Liver (tissue), 9 donors: ENCODE results near the gene TSTD1. TPM values are rescaled to one million over a fixed set of nuclear protein-coding genes. Genes with fewer than 3 reads are reported as not detected.

Experiments used
- DNase-seq: peaks from one replicate; pipeline ENCODE4 v3.0.0-alpha.2; 2017; ENCODE audit warnings: low spot score
- H3K27ac ChIP-seq, 2 donors: one replicate each; pipeline ENCODE4 v1.7.0; 2013; ENCODE audit warnings: inconsistent platforms in 2 of 2, low read length in 2 of 2, control low read depth in 1 of 2, low read depth in 1 of 2, mild to moderate bottlenecking in 1 of 2
- H3K27me3 ChIP-seq, 4 donors: one replicate each; pipeline versions ENCODE4 v1.6.1 to v1.7.0; 2013; ENCODE audit warnings: low read length in 3 of 4, inconsistent platforms in 1 of 4, mild to moderate bottlenecking in 1 of 4, moderate library complexity in 1 of 4; ENCODE audit not compliant: control insufficient read depth in 4 of 4, insufficient read depth in 4 of 4
- H3K36me3 ChIP-seq, 4 donors: one replicate each; pipeline versions ENCODE4 v1.6.1 to v1.7.0; 2013; ENCODE audit warnings: low read length in 3 of 4, mild to moderate bottlenecking in 3 of 4, low read depth in 1 of 4, moderate library complexity in 1 of 4; ENCODE audit not compliant: control insufficient read depth in 4 of 4, insufficient read depth in 3 of 4
- H3K4me1 ChIP-seq, 4 donors: one replicate each; pipeline versions ENCODE4 v1.6.1 to v1.7.0; 2013; ENCODE audit warnings: low read length in 3 of 4, mild to moderate bottlenecking in 3 of 4, moderate library complexity in 1 of 4; ENCODE audit not compliant: control insufficient read depth in 4 of 4, insufficient read depth in 4 of 4
- H3K4me3 ChIP-seq, 3 donors: one replicate each; pipeline versions ENCODE4 v1.6.1 to v1.7.0; 2013; ENCODE audit warnings: low read length in 3 of 3, control low read depth in 1 of 3, low read depth in 1 of 3, mild to moderate bottlenecking in 1 of 3
- H3K9ac ChIP-seq, 2 donors: one replicate each; pipeline ENCODE4 v1.7.0; 2013; ENCODE audit warnings: low read length in 2 of 2, mild to moderate bottlenecking in 2 of 2, moderate library complexity in 2 of 2, control low read depth in 1 of 2, low read depth in 1 of 2
- H3K9me3 ChIP-seq, 4 donors: one replicate each; pipeline versions ENCODE4 v1.6.1 to v1.7.0; 2013; ENCODE audit warnings: low read length in 3 of 4; ENCODE audit not compliant: control insufficient read depth in 4 of 4
- EGR1 ChIP-seq, 2 donors: IDR thresholded peaks; 2 replicates each; pipeline ENCODE4 v1.6.1; 2016 to 2018; ENCODE audit warnings: antibody characterized with exemption in 2 of 2, low read depth in 2 of 2
- FOXA1 ChIP-seq: IDR thresholded peaks from 2 replicates; pipeline ENCODE4 v1.6.1; 2016; ENCODE audit warnings: antibody characterized with exemption
- FOXA2 ChIP-seq: IDR thresholded peaks from 2 replicates; pipeline ENCODE4 v1.6.1; 2016; ENCODE audit warnings: antibody characterized with exemption
- GABPA ChIP-seq, 2 donors: IDR thresholded peaks in 1 of 2; conservative IDR thresholded peaks in 1 of 2; 2 replicates each; pipeline ENCODE4 v1.6.1; 2016; ENCODE audit warnings: antibody characterized with exemption in 2 of 2, mild to moderate bottlenecking in 1 of 2, moderate library complexity in 1 of 2
- HNF4A ChIP-seq, 2 donors: conservative IDR thresholded peaks; 2 replicates each; pipeline ENCODE4 v1.6.1; 2016; ENCODE audit warnings: antibody characterized with exemption in 2 of 2, mild to moderate bottlenecking in 2 of 2
- HNF4G ChIP-seq: IDR thresholded peaks from 2 replicates; pipeline ENCODE4 v1.6.1; 2016; ENCODE audit warnings: antibody characterized with exemption
- JUND ChIP-seq, 2 donors: IDR thresholded peaks; 2 replicates each; pipeline ENCODE4 v1.6.1; 2016; ENCODE audit warnings: antibody characterized with exemption in 2 of 2
- NR2F2 ChIP-seq: IDR thresholded peaks from 2 replicates; pipeline ENCODE4 v1.6.1; 2016; ENCODE audit warnings: antibody characterized with exemption
- RAD21 ChIP-seq, 2 donors: IDR thresholded peaks; 2 replicates each; pipeline ENCODE4 v1.6.1; 2016; ENCODE audit warnings: antibody characterized with exemption in 2 of 2, mild to moderate bottlenecking in 2 of 2
- RXRA ChIP-seq, 2 donors: IDR thresholded peaks; 2 replicates each; pipeline ENCODE4 v1.6.1; 2017 to 2018; ENCODE audit warnings: antibody characterized with exemption in 2 of 2, mild to moderate bottlenecking in 1 of 2
- SP1 ChIP-seq: IDR thresholded peaks from 2 replicates; pipeline ENCODE4 v1.6.1; 2018; ENCODE audit warnings: antibody characterized with exemption, mild to moderate bottlenecking
- TAF1 ChIP-seq: conservative IDR thresholded peaks from 2 replicates; pipeline ENCODE4 v1.6.1; 2016; ENCODE audit warnings: antibody characterized with exemption, mild to moderate bottlenecking
- YY1 ChIP-seq: IDR thresholded peaks from 2 replicates; pipeline ENCODE4 v1.6.1; 2016; ENCODE audit warnings: antibody characterized with exemption, mild to moderate bottlenecking
- WGBS: extraction: QIAGEN DNeasy Blood & Tissue Kit; methylation state at CpG from one replicate; pipeline ENCODE4 v1.1.7; 2013; 5-methylcytosine and 5-hydroxymethylcytosine counted together
- polyA plus RNA-seq, 2 donors: library from polyadenylated mRNA; stranded (reverse) in 1 of 2; unstranded in 1 of 2; fragments of 200-250 nt in 1 of 2; fragments of >200 nt in 1 of 2; fragmentation: Nextera tagmentation in 1 of 2; extraction: Ambion mirVana in 1 of 2; gene quantifications; one replicate each; pipeline versions ENCODE4 v1.2.1 to v1.2.3, GENCODE V29; 2013 to 2015
- total RNA-seq, 2 donors: library from RNA; depleted of rRNA; stranded (reverse); fragments of >200 nt; gene quantifications; one replicate each; pipeline ENCODE4 v1.2.3, GENCODE V29; 2014
- TF ChIP-seq, protein P1 (sequence below): IDR thresholded peaks from 2 replicates; pipeline ENCODE4 v1.6.1; 2016; ENCODE audit warnings: antibody characterized with exemption, mild to moderate bottlenecking
- TF ChIP-seq, protein P2 (sequence below): IDR thresholded peaks from 2 replicates; pipeline ENCODE4 v1.6.1; 2016; ENCODE audit warnings: antibody characterized with exemption
- donor health status: healthy.
- donor health status: healthy.
- donor health status: healthy.
- donor health status: healthy.
- donor health status: healthy.

Gene TSTD1
- total and polyA plus RNA-seq, 4 donors = 10.9 to 67.5 (median 34.8) TPM

DNA sequence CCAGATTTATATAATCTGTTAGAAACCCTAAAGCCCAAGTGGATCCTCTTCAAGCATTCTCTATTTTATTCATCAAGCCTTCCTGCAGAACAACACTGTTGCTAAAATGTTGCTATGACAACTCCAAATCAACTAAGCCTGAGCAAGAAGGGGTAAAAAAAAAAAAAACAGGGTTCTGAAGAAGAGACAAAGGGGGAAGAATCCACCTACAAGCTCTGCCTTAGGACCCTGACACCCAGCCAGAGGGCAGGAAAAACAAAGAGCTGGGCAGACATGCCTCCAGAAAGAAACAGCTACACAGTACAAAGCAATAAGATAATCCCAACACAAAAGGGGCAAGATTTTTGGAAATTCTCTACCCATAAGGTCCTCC lies 5.8 kb upstream of the TSTD1 start:
- Histone ChIP-seq H3K9ac (peak overlapping the region; percentile 85 to 96), H3K36me3 (peaks cover 2 to 33% (median 28%) of the 10 kb centered on the region in 4 donors), H3K4me1 (peaks cover 3 to 25% (median 9%) of the 10 kb centered on the region in 4 donors), H3K27me3 (no peaks in the 10 kb centered on the region), H3K9me3 (peaks cover 0 to 7% (median 2%) of the 10 kb centered on the region in 4 donors), H3K4me3 (peak overlapping the region; percentile 89 to 97 (median 91)), H3K27ac (peak overlapping the region; percentile 85 to 92)
- DNase-seq = no peak
- TF ChIP-seq GABPA (IDR thresholded peaks at IDR 0.05 in 1 of 2, conservative IDR thresholded peaks at IDR 0.05 in 1 of 2) = no peak
- TF ChIP-seq JUND (IDR thresholded peaks at IDR 0.05) = no peak
- no peak for TF ChIP-seq TAF1
- TF ChIP-seq HNF4G = no peak
- TF ChIP-seq, protein P1, sequence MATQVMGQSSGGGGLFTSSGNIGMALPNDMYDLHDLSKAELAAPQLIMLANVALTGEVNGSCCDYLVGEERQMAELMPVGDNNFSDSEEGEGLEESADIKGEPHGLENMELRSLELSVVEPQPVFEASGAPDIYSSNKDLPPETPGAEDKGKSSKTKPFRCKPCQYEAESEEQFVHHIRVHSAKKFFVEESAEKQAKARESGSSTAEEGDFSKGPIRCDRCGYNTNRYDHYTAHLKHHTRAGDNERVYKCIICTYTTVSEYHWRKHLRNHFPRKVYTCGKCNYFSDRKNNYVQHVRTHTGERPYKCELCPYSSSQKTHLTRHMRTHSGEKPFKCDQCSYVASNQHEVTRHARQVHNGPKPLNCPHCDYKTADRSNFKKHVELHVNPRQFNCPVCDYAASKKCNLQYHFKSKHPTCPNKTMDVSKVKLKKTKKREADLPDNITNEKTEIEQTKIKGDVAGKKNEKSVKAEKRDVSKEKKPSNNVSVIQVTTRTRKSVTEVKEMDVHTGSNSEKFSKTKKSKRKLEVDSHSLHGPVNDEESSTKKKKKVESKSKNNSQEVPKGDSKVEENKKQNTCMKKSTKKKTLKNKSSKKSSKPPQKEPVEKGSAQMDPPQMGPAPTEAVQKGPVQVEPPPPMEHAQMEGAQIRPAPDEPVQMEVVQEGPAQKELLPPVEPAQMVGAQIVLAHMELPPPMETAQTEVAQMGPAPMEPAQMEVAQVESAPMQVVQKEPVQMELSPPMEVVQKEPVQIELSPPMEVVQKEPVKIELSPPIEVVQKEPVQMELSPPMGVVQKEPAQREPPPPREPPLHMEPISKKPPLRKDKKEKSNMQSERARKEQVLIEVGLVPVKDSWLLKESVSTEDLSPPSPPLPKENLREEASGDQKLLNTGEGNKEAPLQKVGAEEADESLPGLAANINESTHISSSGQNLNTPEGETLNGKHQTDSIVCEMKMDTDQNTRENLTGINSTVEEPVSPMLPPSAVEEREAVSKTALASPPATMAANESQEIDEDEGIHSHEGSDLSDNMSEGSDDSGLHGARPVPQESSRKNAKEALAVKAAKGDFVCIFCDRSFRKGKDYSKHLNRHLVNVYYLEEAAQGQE = no peak
- TF ChIP-seq FOXA2 = no peak
- TF ChIP-seq SP1 = no peak

DNA sequence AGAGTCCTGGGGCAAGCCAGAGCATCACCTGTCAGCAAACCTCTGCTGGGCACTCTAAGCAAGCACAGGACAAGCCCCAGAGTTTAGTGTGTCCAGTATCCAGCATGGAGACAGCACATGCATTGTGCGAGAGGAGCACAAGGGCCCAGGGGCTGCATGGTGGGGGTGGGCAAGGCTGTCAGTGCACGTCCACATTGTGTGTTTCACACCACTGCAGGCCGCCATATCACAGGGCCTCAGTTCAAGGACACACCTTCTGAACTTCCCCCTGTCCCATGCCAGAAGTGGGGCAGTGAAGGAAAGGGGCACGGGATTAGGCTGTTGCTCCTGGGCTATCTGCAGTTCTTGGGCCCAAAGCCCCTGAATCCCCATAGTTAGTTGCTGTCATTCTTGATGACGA lies 782 bp upstream of the TSTD1 start:
- H3K9ac ChIP-seq = no peak overlapping the region
- H3K4me1 ChIP-seq = peaks cover 9 to 31% (median 18%) of the 10 kb centered on the region in 4 donors
- no peak overlapping the region for H3K27ac ChIP-seq
- DNase-seq = no peak
- H3K27me3 ChIP-seq = no peaks in the 10 kb centered on the region
- H3K9me3 ChIP-seq = no peaks in the 10 kb centered on the region
- TF ChIP-seq HNF4A (conservative IDR thresholded peaks at IDR 0.05) (no peak), YY1 (no peak), SP1 (no peak), NR2F2 (no peak), FOXA1 (no peak), RXRA (IDR thresholded peaks at IDR 0.05) (no peak), FOXA2 (no peak), RAD21 (IDR thresholded peaks at IDR 0.05) (no peak), TAF1 (no peak), JUND (IDR thresholded peaks at IDR 0.05) (no peak), GABPA (IDR thresholded peaks at IDR 0.05 in 1 of 2, conservative IDR thresholded peaks at IDR 0.05 in 1 of 2) (no peak), EGR1 (IDR thresholded peaks at IDR 0.05; ENCODE audit: low read depth in 2 of 2) (no peak)
- TF ChIP-seq, protein P2, sequence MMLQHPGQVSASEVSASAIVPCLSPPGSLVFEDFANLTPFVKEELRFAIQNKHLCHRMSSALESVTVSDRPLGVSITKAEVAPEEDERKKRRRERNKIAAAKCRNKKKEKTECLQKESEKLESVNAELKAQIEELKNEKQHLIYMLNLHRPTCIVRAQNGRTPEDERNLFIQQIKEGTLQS = no peak
- TF ChIP-seq, protein P1 = no peak
- H3K4me3 ChIP-seq = no peak overlapping the region
- WGBS = 88% methylated on average over 5 of the region's 5 CpGs
- H3K36me3 ChIP-seq = peaks cover 2 to 37% (median 30%) of the 10 kb centered on the region in 4 donors
